Measurements from ENCODE around the gene BABAM2. TPM values are rescaled to one million over a fixed set of nuclear protein-coding genes. Genes with fewer than 3 reads are reported as not detected.
A peak's percentile ranks its signal among the peaks of the same experiment; 100 is the strongest.

The BABAM2 gene
- total RNA-seq, 4 donors from 2014 or later, result 35.5 to 44.9 (median 39.9) TPM

DNA sequence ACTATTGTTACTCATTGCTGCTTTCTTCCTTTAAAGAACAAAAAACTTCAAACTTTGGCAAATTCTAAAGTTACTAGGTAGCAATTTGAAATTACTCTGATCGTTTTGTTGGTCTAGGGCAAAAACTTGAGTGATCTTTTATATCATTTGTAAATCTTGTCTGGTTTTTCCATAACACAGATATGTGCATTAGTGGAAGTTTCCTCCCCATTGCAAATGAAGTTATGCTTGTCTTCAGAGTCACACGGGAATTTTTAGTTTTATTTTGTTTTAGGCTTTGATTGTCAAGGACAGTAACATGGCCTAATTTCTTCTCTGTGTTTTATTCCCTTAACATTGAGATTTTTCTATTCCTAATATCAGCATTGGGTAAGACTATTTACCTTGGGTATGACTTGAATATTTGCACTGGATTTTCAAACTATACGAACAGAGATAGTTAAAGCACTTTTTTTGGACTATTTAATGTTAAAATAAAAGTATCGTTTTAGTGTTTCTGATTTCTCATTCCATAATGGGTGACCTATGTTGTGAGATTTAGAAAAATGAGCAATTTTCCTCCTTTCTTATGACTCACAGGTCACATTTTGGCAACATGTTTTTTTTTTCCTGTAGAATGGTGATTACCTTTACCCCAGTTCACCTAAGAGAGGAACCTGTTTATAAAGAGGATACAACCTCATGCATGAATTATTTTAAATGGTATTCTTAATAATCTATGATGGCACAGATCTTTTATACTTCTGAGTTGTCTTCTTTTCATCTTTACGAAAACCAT is 65.0 kb downstream of the BABAM2 start:
- H3K9me3 ChIP-seq, result no peaks in the 10 kb centered on the region
- H3K4me3 ChIP-seq, result no peak overlapping the region
- intact Hi-C loops (cut with DNase I), result no loop called here
- no peaks in the 10 kb centered on the region for H3K36me3 ChIP-seq
- TF ChIP-seq POLR2A (IDR thresholded peaks at IDR 0.05; ENCODE audit: low read depth), result no peak
- TF ChIP-seq POLR2AphosphoS5 (IDR thresholded peaks at IDR 0.05), result no peak
- TF ChIP-seq EP300 (IDR thresholded peaks at IDR 0.05), result no peak
- no peak for TF ChIP-seq CTCF (IDR thresholded peaks at IDR 0.05)
- peak overlapping the region; percentile 49 to 78 (median 64) for H3K27ac ChIP-seq (replicated peaks in 1 of 4)
- DNase-seq (ENCODE audit: extremely low spot score), result no peak
- WGBS, result 46% methylated on average over 5 of the region's 5 CpGs
- H3K4me1 ChIP-seq, result peaks cover 46 to 60% (median 50%) of the 10 kb centered on the region in 4 donors
- H3K27me3 ChIP-seq, result no peaks in the 10 kb centered on the region

- WGBS, result 75% methylated on average over 2 of the region's 2 CpGs
- Histone ChIP-seq H3K9me3 (no peaks in the 10 kb centered on the region), H3K4me3 (no peak overlapping the region), H3K4me1 (peaks cover 50 to 67% (median 56%) of the 10 kb centered on the region in 4 donors), H3K27me3 (no peaks in the 10 kb centered on the region), H3K27ac (replicated peaks in 1 of 4) (peak overlapping the region in 1 of 4 donors; percentile 78), H3K36me3 (no peaks in the 10 kb centered on the region)
- no peak for TF ChIP-seq POLR2AphosphoS5 (IDR thresholded peaks at IDR 0.05)
- no peak for TF ChIP-seq POLR2A (IDR thresholded peaks at IDR 0.05; ENCODE audit: low read depth)
- TF ChIP-seq CTCF (IDR thresholded peaks at IDR 0.05), result no peak
- TF ChIP-seq EP300 (IDR thresholded peaks at IDR 0.05), result no peak
- no peak for DNase-seq (ENCODE audit: extremely low spot score)
- intact Hi-C loops (cut with DNase I), result no loop called here
These were observed 66.4 kb downstream of the BABAM2 start for GRCh38 chr2:27956888-27957287.

GRCh38 chr2:27958711-27959378 is 68.3 kb downstream of the BABAM2 start:
- Histone ChIP-seq H3K9me3 (no peaks in the 10 kb centered on the region), H3K27ac (replicated peaks in 1 of 4) (peak overlapping the region in 1 of 4 donors; percentile 27), H3K36me3 (no peaks in the 10 kb centered on the region), H3K4me1 (peaks cover 50 to 59% (median 54%) of the 10 kb centered on the region in 4 donors), H3K4me3 (no peak overlapping the region), H3K27me3 (no peaks in the 10 kb centered on the region)
- TF ChIP-seq CTCF (IDR thresholded peaks at IDR 0.05) (no peak), POLR2A (IDR thresholded peaks at IDR 0.05; ENCODE audit: low read depth) (no peak), EP300 (IDR thresholded peaks at IDR 0.05) (no peak), POLR2AphosphoS5 (IDR thresholded peaks at IDR 0.05) (no peak)
- DNase-seq (ENCODE audit: extremely low spot score), result no peak
- WGBS, result 90% methylated on average over 2 of the region's 2 CpGs
- intact Hi-C loops (cut with DNase I), result no loop called here

DNA sequence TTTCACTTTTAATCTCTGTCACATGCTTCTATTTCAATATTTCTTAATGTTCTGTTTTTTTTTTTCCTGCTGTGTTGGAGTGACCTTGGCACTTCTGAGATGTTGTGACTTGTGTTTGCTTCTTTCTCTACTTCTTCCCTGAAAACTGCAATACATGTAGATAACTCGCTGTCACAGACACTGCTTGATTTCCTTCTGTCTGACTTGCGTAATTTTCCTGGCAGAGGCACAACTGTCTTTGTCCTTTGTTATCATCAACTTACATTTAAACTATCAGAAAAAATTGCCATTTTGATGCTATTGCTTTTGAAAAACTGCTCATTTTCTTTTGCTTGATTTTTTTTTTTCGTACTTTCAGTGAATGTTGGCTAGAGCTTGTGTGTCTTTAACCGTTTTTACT is 69.0 kb downstream of the BABAM2 start:
- no peaks in the 10 kb centered on the region for H3K9me3 ChIP-seq
- no peak overlapping the region for H3K4me3 ChIP-seq
- 37% methylated on average over 4 of the region's 4 CpGs for WGBS
- peaks cover 44 to 52% (median 47%) of the 10 kb centered on the region in 4 donors for H3K4me1 ChIP-seq
- H3K27ac ChIP-seq (replicated peaks in 1 of 4), result peak overlapping the region in 1 of 4 donors; percentile 27
- H3K36me3 ChIP-seq, result no peaks in the 10 kb centered on the region
- intact Hi-C loops (cut with DNase I), result no loop called here
- TF ChIP-seq POLR2A (IDR thresholded peaks at IDR 0.05; ENCODE audit: low read depth) (no peak), EP300 (IDR thresholded peaks at IDR 0.05) (no peak), CTCF (IDR thresholded peaks at IDR 0.05) (no peak), POLR2AphosphoS5 (IDR thresholded peaks at IDR 0.05) (no peak)
- H3K27me3 ChIP-seq, result no peaks in the 10 kb centered on the region
- DNase-seq (ENCODE audit: extremely low spot score), result no peak

Measured in esophagus muscularis mucosa (tissue), 4 donors.